HepG2 (cell line): ENCODE measurements around the gene PPP4R3A. TPM values are rescaled to one million over a fixed set of nuclear protein-coding genes. Genes with fewer than 3 reads are reported as not detected.

Experiments used
- KAT2B ChIP-seq: fragments of 150-350 bp; IDR thresholded peaks from 2 replicates; pipeline ENCODE4 v1.6.1; 2014; ENCODE audit warnings: low read depth, low read length, borderline replicate concordance
- MAFF ChIP-seq: IDR thresholded peaks from 2 replicates; pipeline ENCODE4 v1.6.1; 2011; ENCODE audit warnings: low read depth, low read length, improper control_type of control experiment
- MED8 ChIP-seq: sonication (generic); formaldehyde crosslinking; IDR thresholded peaks from 2 replicates; pipeline ENCODE4 v1.8.1; 2023; ENCODE audit warnings: mild to moderate bottlenecking, missing genetic modification reagents; ENCODE audit not compliant: insufficient replicate concordance
- TBP ChIP-seq: sonication (generic); formaldehyde crosslinking; IDR thresholded peaks from 2 replicates; pipeline ENCODE4 v1.5.0; 2020; ENCODE audit warnings: missing genetic modification reagents
- ZBTB1 ChIP-seq: sonication (generic); formaldehyde crosslinking; IDR thresholded peaks from 2 replicates; pipeline ENCODE4 v1.4.0; 2020; ENCODE audit warnings: missing genetic modification reagents, borderline replicate concordance
- ZBTB44 ChIP-seq: sonication (generic); formaldehyde crosslinking; IDR thresholded peaks from 2 replicates; pipeline ENCODE4 v1.4.0; 2020; ENCODE audit warnings: missing genetic modification reagents
- ZBTB7B ChIP-seq: sonication (generic); formaldehyde crosslinking; IDR thresholded peaks from 2 replicates; pipeline ENCODE4 v1.4.0; 2020; ENCODE audit warnings: missing genetic modification reagents
- ZNF354B ChIP-seq: sonication (generic); formaldehyde crosslinking; IDR thresholded peaks from 2 replicates; pipeline ENCODE4 v1.8.0; 2022; ENCODE audit warnings: mild to moderate bottlenecking, missing genetic modification reagents
- ZSCAN12 ChIP-seq: sonication (generic); formaldehyde crosslinking; IDR thresholded peaks from 2 replicates; pipeline ENCODE4 v1.9.0; 2021; ENCODE audit warnings: mild to moderate bottlenecking, missing genetic modification reagents
- polyA plus RNA-seq, 8 experiments: library from polyadenylated mRNA; depleted of rRNA in 3 of 8; stranded (reverse) in 7 of 8; unstranded in 1 of 8; fragments of >200 nt; fragmentation: Illumina TruSeq in 4 of 8; extraction: Trizol in 4 of 8; gene quantifications; 2 replicates each; pipeline versions ENCODE4 v1.2.1 to v1.2.3, GENCODE V29; 2011 to 2016; ENCODE audit warnings: low read depth in 4 of 8, missing spikeins in 1 of 8, mixed read lengths in 1 of 8; ENCODE audit not compliant: insufficient read depth in 1 of 8
- total RNA-seq, 5 experiments: library from RNA; depleted of rRNA; stranded (reverse); fragments of >200 nt; fragmentation: Illumina TruSeq; extraction: Trizol; gene quantifications; 2 replicates each; pipeline ENCODE4 v1.2.3, GENCODE V29; 2016; ENCODE audit warnings: low read depth in 1 of 5
- TF ChIP-seq, protein P1 (sequence below): sonication (generic); formaldehyde crosslinking; IDR thresholded peaks from 2 replicates; pipeline ENCODE4; 2020; ENCODE audit warnings: missing genetic modification reagents, mild to moderate bottlenecking, borderline replicate concordance
- TF ChIP-seq, protein P2 (sequence below): sonication (generic); formaldehyde crosslinking; IDR thresholded peaks from 2 replicates; pipeline ENCODE4 v1.4.0; 2020; ENCODE audit warnings: missing genetic modification reagents
- TF ChIP-seq, protein P3 (sequence below), 2 experiments: fragments of 450-650 bp in 1 of 2; sonication (generic) in 1 of 2; formaldehyde crosslinking in 1 of 2; IDR thresholded peaks; 2 replicates each; pipeline versions ENCODE4 v1.6.1 to v1.8.0; 2016 to 2022; ENCODE audit warnings: antibody characterized with exemption in 1 of 2, mild to moderate bottlenecking in 1 of 2, missing genetic modification reagents in 1 of 2

Gene PPP4R3A
- total and polyA plus RNA-seq, 2 of the 13 experiments (the other 11 are each of a cell fraction or from before 2014, with no cell fraction given): 22.5 to 57.4 TPM

DNA sequence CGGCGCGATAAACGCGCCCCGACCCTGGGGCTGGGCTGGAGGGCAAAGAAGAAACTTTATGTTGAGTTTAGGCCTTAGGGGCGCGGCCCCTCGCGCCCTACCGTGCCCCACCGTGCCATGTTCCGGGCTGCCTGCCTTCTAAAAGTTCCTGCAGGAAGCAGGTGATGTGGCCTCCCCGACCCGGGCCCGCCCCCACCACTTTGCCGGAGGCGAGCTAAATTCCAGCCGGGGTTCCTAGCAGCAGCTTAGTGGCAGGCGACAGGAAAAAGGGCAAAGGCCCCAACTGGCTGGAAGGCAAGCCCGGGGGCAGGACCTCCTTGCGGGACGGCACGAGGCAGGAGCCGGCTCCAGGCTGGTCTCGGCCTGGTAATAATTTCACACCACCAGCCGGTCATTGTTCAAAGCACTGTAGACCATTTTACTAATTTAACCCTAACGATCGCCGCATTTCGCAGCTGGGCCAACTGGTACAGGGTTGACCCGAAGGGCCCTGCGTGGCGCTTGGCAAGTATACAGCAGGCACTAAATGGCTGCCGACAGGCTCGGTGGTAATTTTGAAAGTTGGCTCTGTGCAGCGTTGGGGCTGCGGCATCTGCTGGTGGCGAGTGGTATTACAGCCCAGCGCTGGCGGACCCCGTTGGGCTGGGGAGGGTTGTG is 91.6 kb downstream of the PPP4R3A start (continued):
- TF ChIP-seq, protein P1, sequence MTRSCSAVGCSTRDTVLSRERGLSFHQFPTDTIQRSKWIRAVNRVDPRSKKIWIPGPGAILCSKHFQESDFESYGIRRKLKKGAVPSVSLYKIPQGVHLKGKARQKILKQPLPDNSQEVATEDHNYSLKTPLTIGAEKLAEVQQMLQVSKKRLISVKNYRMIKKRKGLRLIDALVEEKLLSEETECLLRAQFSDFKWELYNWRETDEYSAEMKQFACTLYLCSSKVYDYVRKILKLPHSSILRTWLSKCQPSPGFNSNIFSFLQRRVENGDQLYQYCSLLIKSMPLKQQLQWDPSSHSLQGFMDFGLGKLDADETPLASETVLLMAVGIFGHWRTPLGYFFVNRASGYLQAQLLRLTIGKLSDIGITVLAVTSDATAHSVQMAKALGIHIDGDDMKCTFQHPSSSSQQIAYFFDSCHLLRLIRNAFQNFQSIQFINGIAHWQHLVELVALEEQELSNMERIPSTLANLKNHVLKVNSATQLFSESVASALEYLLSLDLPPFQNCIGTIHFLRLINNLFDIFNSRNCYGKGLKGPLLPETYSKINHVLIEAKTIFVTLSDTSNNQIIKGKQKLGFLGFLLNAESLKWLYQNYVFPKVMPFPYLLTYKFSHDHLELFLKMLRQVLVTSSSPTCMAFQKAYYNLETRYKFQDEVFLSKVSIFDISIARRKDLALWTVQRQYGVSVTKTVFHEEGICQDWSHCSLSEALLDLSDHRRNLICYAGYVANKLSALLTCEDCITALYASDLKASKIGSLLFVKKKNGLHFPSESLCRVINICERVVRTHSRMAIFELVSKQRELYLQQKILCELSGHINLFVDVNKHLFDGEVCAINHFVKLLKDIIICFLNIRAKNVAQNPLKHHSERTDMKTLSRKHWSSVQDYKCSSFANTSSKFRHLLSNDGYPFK (CRISPR knock-in tag): peak; percentile 33; the same call in 1 of the 2 replicates
- TF ChIP-seq, protein P2, sequence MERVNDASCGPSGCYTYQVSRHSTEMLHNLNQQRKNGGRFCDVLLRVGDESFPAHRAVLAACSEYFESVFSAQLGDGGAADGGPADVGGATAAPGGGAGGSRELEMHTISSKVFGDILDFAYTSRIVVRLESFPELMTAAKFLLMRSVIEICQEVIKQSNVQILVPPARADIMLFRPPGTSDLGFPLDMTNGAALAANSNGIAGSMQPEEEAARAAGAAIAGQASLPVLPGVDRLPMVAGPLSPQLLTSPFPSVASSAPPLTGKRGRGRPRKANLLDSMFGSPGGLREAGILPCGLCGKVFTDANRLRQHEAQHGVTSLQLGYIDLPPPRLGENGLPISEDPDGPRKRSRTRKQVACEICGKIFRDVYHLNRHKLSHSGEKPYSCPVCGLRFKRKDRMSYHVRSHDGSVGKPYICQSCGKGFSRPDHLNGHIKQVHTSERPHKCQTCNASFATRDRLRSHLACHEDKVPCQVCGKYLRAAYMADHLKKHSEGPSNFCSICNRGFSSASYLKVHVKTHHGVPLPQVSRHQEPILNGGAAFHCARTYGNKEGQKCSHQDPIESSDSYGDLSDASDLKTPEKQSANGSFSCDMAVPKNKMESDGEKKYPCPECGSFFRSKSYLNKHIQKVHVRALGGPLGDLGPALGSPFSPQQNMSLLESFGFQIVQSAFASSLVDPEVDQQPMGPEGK (CRISPR knock-in tag): no peak
- TF ChIP-seq ZSCAN12 (CRISPR knock-in tag) (no peak), ZBTB7B (no peak; the same call in 1 of the 2 replicates), ZBTB44 (no peak), KAT2B (no peak), ZBTB1 (no peak), MAFF (no peak), ZNF354B (CRISPR knock-in tag) (no peak), MED8 (CRISPR knock-in tag) (no peak), TBP (CRISPR knock-in tag) (no peak)
- TF ChIP-seq, protein P3, sequence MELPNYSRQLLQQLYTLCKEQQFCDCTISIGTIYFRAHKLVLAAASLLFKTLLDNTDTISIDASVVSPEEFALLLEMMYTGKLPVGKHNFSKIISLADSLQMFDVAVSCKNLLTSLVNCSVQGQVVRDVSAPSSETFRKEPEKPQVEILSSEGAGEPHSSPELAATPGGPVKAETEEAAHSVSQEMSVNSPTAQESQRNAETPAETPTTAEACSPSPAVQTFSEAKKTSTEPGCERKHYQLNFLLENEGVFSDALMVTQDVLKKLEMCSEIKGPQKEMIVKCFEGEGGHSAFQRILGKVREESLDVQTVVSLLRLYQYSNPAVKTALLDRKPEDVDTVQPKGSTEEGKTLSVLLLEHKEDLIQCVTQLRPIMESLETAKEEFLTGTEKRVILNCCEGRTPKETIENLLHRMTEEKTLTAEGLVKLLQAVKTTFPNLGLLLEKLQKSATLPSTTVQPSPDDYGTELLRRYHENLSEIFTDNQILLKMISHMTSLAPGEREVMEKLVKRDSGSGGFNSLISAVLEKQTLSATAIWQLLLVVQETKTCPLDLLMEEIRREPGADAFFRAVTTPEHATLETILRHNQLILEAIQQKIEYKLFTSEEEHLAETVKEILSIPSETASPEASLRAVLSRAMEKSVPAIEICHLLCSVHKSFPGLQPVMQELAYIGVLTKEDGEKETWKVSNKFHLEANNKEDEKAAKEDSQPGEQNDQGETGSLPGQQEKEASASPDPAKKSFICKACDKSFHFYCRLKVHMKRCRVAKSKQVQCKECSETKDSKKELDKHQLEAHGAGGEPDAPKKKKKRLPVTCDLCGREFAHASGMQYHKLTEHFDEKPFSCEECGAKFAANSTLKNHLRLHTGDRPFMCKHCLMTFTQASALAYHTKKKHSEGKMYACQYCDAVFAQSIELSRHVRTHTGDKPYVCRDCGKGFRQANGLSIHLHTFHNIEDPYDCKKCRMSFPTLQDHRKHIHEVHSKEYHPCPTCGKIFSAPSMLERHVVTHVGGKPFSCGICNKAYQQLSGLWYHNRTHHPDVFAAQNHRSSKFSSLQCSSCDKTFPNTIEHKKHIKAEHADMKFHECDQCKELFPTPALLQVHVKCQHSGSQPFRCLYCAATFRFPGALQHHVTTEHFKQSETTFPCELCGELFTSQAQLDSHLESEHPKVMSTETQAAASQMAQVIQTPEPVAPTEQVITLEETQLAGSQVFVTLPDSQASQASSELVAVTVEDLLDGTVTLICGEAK (IDR thresholded peaks at IDR 0.05): no peak
- TF ChIP-seq, protein P3 (CRISPR knock-in tag; IDR thresholded peaks at IDR 0.05): 0 out of 2 replicates have a peak, but pooled peaks have one; percentile 11
